H9 (cell line): Measurements from ENCODE around the gene PPFIA4. TPM values are rescaled to one million over a fixed set of nuclear protein-coding genes. Genes with fewer than 3 reads are reported as not detected.

Source experiments
- DNase-seq: peaks from one replicate; pipeline ENCODE4 v3.0.0-alpha.2; 2017
- H2AFZ ChIP-seq: one replicate; pipeline ENCODE4 v1.6.1; 2013; ENCODE audit warnings: mild to moderate bottlenecking, low read length, control low read depth, moderate library complexity
- H2AK5ac ChIP-seq: 2 replicates; pipeline ENCODE4 v1.6.1; 2013; ENCODE audit warnings: low read length, control low read depth, mixed read lengths; ENCODE audit not compliant: insufficient read length
- H2BK120ac ChIP-seq: one replicate; pipeline ENCODE4 v1.6.1; 2013; ENCODE audit warnings: low read depth, mild to moderate bottlenecking, low read length, control low read depth, inconsistent platforms; ENCODE audit not compliant: poor library complexity, severe bottlenecking
- H2BK12ac ChIP-seq: 2 replicates; pipeline ENCODE4 v1.6.1; 2013; ENCODE audit warnings: low read length, control low read depth, mixed read lengths, low read depth; ENCODE audit not compliant: insufficient read length
- H2BK15ac ChIP-seq: 2 replicates; pipeline ENCODE4 v1.6.1; 2013; ENCODE audit warnings: low read depth, low read length, control low read depth
- H2BK20ac ChIP-seq: one replicate; pipeline ENCODE4 v1.6.1; 2013; ENCODE audit warnings: low read depth, mild to moderate bottlenecking, low read length, control low read depth, inconsistent platforms; ENCODE audit not compliant: poor library complexity, severe bottlenecking
- H2BK5ac ChIP-seq: 2 replicates; pipeline ENCODE4 v1.6.1; 2013; ENCODE audit warnings: low read length, control low read depth, mixed read lengths; ENCODE audit not compliant: insufficient read length
- H3K14ac ChIP-seq: 2 replicates; pipeline ENCODE4 v1.6.1; 2013; ENCODE audit warnings: low read length, control low read depth; ENCODE audit not compliant: insufficient read depth
- H3K18ac ChIP-seq: 2 replicates; pipeline ENCODE4 v1.6.1; 2013; ENCODE audit warnings: low read depth, mild to moderate bottlenecking, mixed read lengths, low read length, control low read depth; ENCODE audit not compliant: insufficient read length
- H3K23ac ChIP-seq: 2 replicates; pipeline ENCODE4 v1.6.1; 2013; ENCODE audit warnings: low read length, control low read depth, mixed read lengths, low read depth; ENCODE audit not compliant: insufficient read length
- H3K23me2 ChIP-seq: 2 replicates; pipeline ENCODE4 v1.6.1; 2013; ENCODE audit warnings: low read depth, mild to moderate bottlenecking, mixed read lengths, low read length, control low read depth; ENCODE audit not compliant: insufficient read length, poor library complexity, severe bottlenecking
- H3K27ac ChIP-seq: 2 replicates; pipeline ENCODE4 v1.5.1; 2013; ENCODE audit warnings: low read length, control low read depth, mixed read lengths, low read depth; ENCODE audit not compliant: insufficient read length
- H3K27me3 ChIP-seq: 2 replicates; pipeline ENCODE4 v1.6.1; 2013; ENCODE audit warnings: low read length, control low read depth, inconsistent platforms; ENCODE audit not compliant: insufficient read depth
- H3K4ac ChIP-seq: 2 replicates; pipeline ENCODE4 v1.6.1; 2013; ENCODE audit warnings: low read depth, mild to moderate bottlenecking, control low read depth, inconsistent platforms, low read length, moderate library complexity
- H3K4me1 ChIP-seq: 2 replicates; pipeline ENCODE4 v1.6.1; 2013; ENCODE audit warnings: low read length, control low read depth, inconsistent platforms; ENCODE audit not compliant: insufficient read depth
- H3K4me2 ChIP-seq: 2 replicates; pipeline ENCODE4 v1.6.1; 2013; ENCODE audit warnings: low read length, control low read depth, mixed read lengths; ENCODE audit not compliant: insufficient read length, insufficient read depth
- H3K56ac ChIP-seq: 2 replicates; pipeline ENCODE4 v1.6.1; 2013; ENCODE audit warnings: low read depth, mild to moderate bottlenecking, mixed read lengths, low read length, control low read depth; ENCODE audit not compliant: insufficient read length
- H3K79me1 ChIP-seq: 2 replicates; pipeline ENCODE4 v1.6.1; 2013; ENCODE audit warnings: low read depth, mild to moderate bottlenecking, moderate library complexity, low read length, control low read depth, inconsistent platforms; ENCODE audit not compliant: insufficient read depth, poor library complexity, severe bottlenecking
- H3K79me2 ChIP-seq: 2 replicates; pipeline ENCODE4 v1.6.1; 2013; ENCODE audit warnings: low read length, control low read depth, inconsistent platforms; ENCODE audit not compliant: insufficient read depth
- H3K9ac ChIP-seq: 2 replicates; pipeline ENCODE4 v1.6.1; 2013; ENCODE audit warnings: low read length, control low read depth, mixed read lengths; ENCODE audit not compliant: insufficient read length; ENCODE audit errors: extremely low read depth
- H3K9me3 ChIP-seq: one replicate; pipeline ENCODE4 v1.6.1; 2013; ENCODE audit warnings: low read depth, low read length, inconsistent platforms; ENCODE audit not compliant: control insufficient read depth
- H3T11ph ChIP-seq: one replicate; pipeline ENCODE4 v1.6.1; 2013; ENCODE audit warnings: mild to moderate bottlenecking, low read length, control low read depth, inconsistent platforms
- H4K20me1 ChIP-seq: one replicate; pipeline ENCODE4 v1.6.1; 2013; ENCODE audit not compliant: control insufficient read depth, insufficient read length, insufficient read depth
- H4K5ac ChIP-seq: 2 replicates; pipeline ENCODE4 v1.6.1; 2013; ENCODE audit warnings: low read depth, mild to moderate bottlenecking, mixed read lengths, low read length, control low read depth; ENCODE audit not compliant: insufficient read length
- H4K8ac ChIP-seq: replicated peaks from 2 replicates; pipeline ENCODE4 v1.6.1; 2013; ENCODE audit warnings: low read length, control low read depth, mixed read lengths, low read depth; ENCODE audit not compliant: insufficient read length
- H4K91ac ChIP-seq: 2 replicates; pipeline ENCODE4 v1.6.1; 2013; ENCODE audit warnings: low read depth, mild to moderate bottlenecking, moderate library complexity, mixed read lengths, low read length, control low read depth; ENCODE audit not compliant: insufficient read length
- H3K27ac Mint-ChIP-seq, 3 experiments: 2 replicates in 2 of 3; 3 replicates in 1 of 3; pipeline ENCODE4 v1.8.0; 2020 to 2021; ENCODE audit warnings: mixed read lengths in 3 of 3, mild to moderate bottlenecking in 1 of 3, moderate library complexity in 1 of 3
- H3K27me3 Mint-ChIP-seq: 2 replicates; pipeline ENCODE4 v1.8.0; 2021; ENCODE audit warnings: low read depth, mild to moderate bottlenecking, moderate library complexity, mixed read lengths
- H3K36me3 Mint-ChIP-seq, 3 experiments: 2 replicates in 2 of 3; 3 replicates in 1 of 3; pipeline ENCODE4 v1.8.0; 2020 to 2021; ENCODE audit warnings: low read depth in 3 of 3, mixed read lengths in 3 of 3; ENCODE audit not compliant: insufficient read depth in 1 of 3
- H3K4me1 Mint-ChIP-seq, 2 experiments: 2 replicates each; pipeline ENCODE4 v1.8.0; 2020; ENCODE audit warnings: mixed read lengths in 2 of 2
- H3K4me3 Mint-ChIP-seq, 2 experiments: 2 replicates in 1 of 2; 3 replicates in 1 of 2; pipeline ENCODE4 v1.8.0; 2020 to 2021; ENCODE audit warnings: mild to moderate bottlenecking in 2 of 2, mixed read lengths in 2 of 2, moderate library complexity in 1 of 2
- H3K9me3 Mint-ChIP-seq, 2 experiments: 2 replicates in 1 of 2; 3 replicates in 1 of 2; pipeline ENCODE4 v1.8.0; 2020; ENCODE audit warnings: mild to moderate bottlenecking in 2 of 2, mixed read lengths in 2 of 2, moderate library complexity in 1 of 2
- WGBS: extraction: QIAGEN DNeasy Blood & Tissue Kit; methylation state at CpG from one replicate; pipeline ENCODE4 v1.1.7; 2013; ENCODE audit warnings: missing lambda C conversion rate, low lambda C conversion rate, mixed read lengths; ENCODE audit not compliant: insufficient read length; ENCODE audit errors: extremely low coverage; 5-methylcytosine and 5-hydroxymethylcytosine counted together
- total RNA-seq: library from RNA; stranded (reverse); gene quantifications from 2 replicates; pipeline ENCODE4 v1.2.1, GENCODE V29; 2021
- TF ChIP-seq, protein P1 (sequence below): fragments of 200-600 bp; sonication (generic); conservative IDR thresholded peaks from 3 replicates; pipeline ENCODE4 v1.8.0; 2021; ENCODE audit warnings: antibody characterized with exemption, mild to moderate bottlenecking

PPFIA4 gene
- total RNA-seq, 1 experiment from 2014 or later = 3.9 TPM

DNA sequence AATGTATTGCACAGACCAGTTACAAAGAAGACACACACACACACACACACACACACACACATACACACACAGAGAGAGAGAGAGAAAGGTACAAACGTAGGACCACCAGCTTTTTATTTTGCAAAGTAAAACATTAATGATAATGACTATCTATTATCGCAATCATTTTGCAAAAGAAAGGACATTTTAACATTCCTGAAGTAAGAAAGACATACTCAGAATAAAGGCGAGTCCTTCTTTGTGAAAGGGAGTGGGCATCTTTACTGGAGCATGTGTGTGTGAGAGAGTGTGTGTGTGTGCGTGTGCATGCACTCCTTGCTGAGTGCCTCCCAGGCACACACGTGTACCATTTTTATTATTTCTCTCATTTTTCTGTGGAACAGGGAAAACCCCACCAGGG, 28.4 kb downstream of the PPFIA4 start:
- H3K9me3 Mint-ChIP-seq = no peaks in the 10 kb centered on the region
- Histone ChIP-seq H3K23ac (no peak overlapping the region), H4K8ac (no peak overlapping the region), H3K56ac (no peak overlapping the region), H3K18ac (no peak overlapping the region), H3K27ac (no peak overlapping the region), H4K91ac (no peak overlapping the region), H3K79me1 (no peaks in the 10 kb centered on the region), H3T11ph (no peak overlapping the region), H3K27me3 (no peaks in the 10 kb centered on the region), H2BK120ac (no peak overlapping the region), H2BK12ac (no peak overlapping the region), H3K9ac (no peak overlapping the region), H3K4me2 (no peak overlapping the region), H3K9me3 (no peaks in the 10 kb centered on the region), H3K14ac (no peak overlapping the region), H2BK20ac (no peak overlapping the region), H3K4ac (no peak overlapping the region), H2AK5ac (no peak overlapping the region), H2BK5ac (no peak overlapping the region), H2AFZ (no peak overlapping the region), H3K23me2 (no peaks in the 10 kb centered on the region), H4K20me1 (no peaks in the 10 kb centered on the region), H3K4me1 (peaks cover 4% of the 10 kb centered on the region; the same call in 1 of the 2 replicates), H3K79me2 (no peaks in the 10 kb centered on the region), H2BK15ac (no peak overlapping the region), H4K5ac (no peak overlapping the region)
- H3K36me3 Mint-ChIP-seq = peaks cover 3 to 29% (median 6%) of the 10 kb centered on the region in 3 experiments; a peak in 4 of 7 replicates
- TF ChIP-seq, protein P1, sequence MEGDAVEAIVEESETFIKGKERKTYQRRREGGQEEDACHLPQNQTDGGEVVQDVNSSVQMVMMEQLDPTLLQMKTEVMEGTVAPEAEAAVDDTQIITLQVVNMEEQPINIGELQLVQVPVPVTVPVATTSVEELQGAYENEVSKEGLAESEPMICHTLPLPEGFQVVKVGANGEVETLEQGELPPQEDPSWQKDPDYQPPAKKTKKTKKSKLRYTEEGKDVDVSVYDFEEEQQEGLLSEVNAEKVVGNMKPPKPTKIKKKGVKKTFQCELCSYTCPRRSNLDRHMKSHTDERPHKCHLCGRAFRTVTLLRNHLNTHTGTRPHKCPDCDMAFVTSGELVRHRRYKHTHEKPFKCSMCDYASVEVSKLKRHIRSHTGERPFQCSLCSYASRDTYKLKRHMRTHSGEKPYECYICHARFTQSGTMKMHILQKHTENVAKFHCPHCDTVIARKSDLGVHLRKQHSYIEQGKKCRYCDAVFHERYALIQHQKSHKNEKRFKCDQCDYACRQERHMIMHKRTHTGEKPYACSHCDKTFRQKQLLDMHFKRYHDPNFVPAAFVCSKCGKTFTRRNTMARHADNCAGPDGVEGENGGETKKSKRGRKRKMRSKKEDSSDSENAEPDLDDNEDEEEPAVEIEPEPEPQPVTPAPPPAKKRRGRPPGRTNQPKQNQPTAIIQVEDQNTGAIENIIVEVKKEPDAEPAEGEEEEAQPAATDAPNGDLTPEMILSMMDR = no peak
- DNase-seq = no peak
- no peaks in the 10 kb centered on the region; the same call in 1 of the 2 replicates for H3K27me3 Mint-ChIP-seq
- H3K4me3 Mint-ChIP-seq = no peak overlapping the region; a peak in 1 of 5 replicates
- H3K27ac Mint-ChIP-seq = no peak overlapping the region; a peak in 1 of 7 replicates
- peaks cover 39 to 50% of the 10 kb centered on the region in 2 experiments for H3K4me1 Mint-ChIP-seq
- WGBS = no CpG with 5 or more reads among the region's 5 CpGs
